ENCODE measurements around the gene PRKN. TPM values are rescaled to one million over a fixed set of nuclear protein-coding genes. Genes with fewer than 3 reads are reported as not detected.

The PRKN gene
- total RNA-seq, 1 donor from 2014 or later: 4.9 TPM

DNA sequence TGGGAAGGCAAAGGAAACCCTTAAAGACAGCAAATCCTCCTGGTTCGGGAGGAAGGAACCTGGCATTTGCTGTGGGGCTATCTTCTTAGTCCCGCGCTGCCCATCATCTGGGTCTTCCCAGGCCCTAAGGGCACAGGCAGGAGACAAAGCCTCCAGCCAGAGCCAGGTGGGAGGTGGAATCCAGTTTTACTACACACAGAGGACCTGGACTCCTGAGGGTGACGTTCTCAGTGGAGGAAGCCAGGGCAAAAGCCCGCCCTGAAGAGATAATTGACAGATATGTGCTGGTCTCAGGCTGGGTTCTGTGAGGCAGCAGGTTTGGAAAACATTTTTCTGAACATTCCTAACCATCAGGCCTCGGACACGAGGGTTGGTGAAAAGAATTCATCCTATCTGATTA is 1365.3 kb downstream of the PRKN start:
- H3K27ac ChIP-seq: no peak overlapping the region
- H3K27me3 ChIP-seq: no peaks in the 10 kb centered on the region
- TF ChIP-seq POLR2AphosphoS5 (IDR thresholded peaks at IDR 0.05; ENCODE audit: insufficient read depth in 1 of 2, low read depth in 1 of 2) (no peak), POLR2A (IDR thresholded peaks at IDR 0.05) (no peak)
- TF ChIP-seq, protein P1, sequence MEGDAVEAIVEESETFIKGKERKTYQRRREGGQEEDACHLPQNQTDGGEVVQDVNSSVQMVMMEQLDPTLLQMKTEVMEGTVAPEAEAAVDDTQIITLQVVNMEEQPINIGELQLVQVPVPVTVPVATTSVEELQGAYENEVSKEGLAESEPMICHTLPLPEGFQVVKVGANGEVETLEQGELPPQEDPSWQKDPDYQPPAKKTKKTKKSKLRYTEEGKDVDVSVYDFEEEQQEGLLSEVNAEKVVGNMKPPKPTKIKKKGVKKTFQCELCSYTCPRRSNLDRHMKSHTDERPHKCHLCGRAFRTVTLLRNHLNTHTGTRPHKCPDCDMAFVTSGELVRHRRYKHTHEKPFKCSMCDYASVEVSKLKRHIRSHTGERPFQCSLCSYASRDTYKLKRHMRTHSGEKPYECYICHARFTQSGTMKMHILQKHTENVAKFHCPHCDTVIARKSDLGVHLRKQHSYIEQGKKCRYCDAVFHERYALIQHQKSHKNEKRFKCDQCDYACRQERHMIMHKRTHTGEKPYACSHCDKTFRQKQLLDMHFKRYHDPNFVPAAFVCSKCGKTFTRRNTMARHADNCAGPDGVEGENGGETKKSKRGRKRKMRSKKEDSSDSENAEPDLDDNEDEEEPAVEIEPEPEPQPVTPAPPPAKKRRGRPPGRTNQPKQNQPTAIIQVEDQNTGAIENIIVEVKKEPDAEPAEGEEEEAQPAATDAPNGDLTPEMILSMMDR (IDR thresholded peaks at IDR 0.05): no peak
- intact Hi-C loops (cut with DNase I): loop anchor here (10.0 kb wide), 1 partner anchor 627 kb away; no protein-coding TSS in a partner anchor
- no peak for DNase-seq (ENCODE audit: extremely low spot score in 2 of 2)
- no peaks in the 10 kb centered on the region for H3K36me3 ChIP-seq
- H3K4me1 ChIP-seq: no peaks in the 10 kb centered on the region
- H3K9me3 ChIP-seq: no peaks in the 10 kb centered on the region
- no peak overlapping the region for H3K4me3 ChIP-seq

DNA sequence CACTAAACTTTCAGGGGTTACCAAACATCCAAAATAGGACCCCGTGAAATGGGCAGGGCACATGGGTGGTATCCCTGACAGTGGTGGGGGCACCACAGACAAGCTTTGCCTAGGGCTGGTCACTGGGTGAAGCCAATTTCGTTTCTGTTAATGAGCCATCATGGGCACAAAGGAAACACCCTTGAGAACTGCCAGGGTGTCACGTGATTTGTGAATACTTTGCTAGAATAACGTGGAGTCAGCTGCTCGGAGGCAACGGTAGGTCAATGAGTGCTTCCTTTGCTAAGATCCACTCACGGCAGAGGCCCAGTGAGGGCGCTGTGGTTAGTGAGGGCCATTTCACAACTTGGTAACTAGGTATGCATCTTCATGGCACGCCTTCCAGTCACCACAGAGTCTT is 1366.0 kb downstream of the PRKN start:
- H3K4me1 ChIP-seq: no peaks in the 10 kb centered on the region
- no peaks in the 10 kb centered on the region for H3K27me3 ChIP-seq
- no peaks in the 10 kb centered on the region for H3K9me3 ChIP-seq
- no peak overlapping the region for H3K4me3 ChIP-seq
- no peak overlapping the region for H3K27ac ChIP-seq
- H3K36me3 ChIP-seq: no peaks in the 10 kb centered on the region
- TF ChIP-seq POLR2AphosphoS5 (IDR thresholded peaks at IDR 0.05; ENCODE audit: insufficient read depth in 1 of 2, low read depth in 1 of 2) (no peak), POLR2A (IDR thresholded peaks at IDR 0.05) (no peak)
- TF ChIP-seq, protein P1 (IDR thresholded peaks at IDR 0.05): no peak
- intact Hi-C loops (cut with DNase I): loop anchor here (10.0 kb wide), 1 partner anchor 627 kb away; no protein-coding TSS in a partner anchor
- DNase-seq (ENCODE audit: extremely low spot score in 2 of 2): no peak

DNA sequence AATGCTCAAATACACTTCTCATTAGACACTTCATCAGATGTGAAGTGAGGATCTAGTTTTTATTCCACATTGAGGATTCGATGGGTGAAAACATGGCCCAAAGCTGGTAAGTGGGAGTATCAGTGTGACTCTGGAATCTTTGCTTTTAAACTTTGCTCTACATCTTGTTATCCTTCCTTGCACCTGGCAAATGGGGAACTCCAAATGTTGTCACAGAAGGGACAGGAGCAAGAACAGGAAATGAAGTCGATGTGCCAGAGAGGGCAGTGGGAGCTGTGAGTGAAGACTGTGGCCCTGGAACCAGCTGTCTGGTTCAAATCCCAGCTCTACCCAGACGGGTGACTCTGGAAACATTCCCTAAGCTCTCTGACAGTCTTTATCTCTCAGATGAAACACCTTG is 1367.0 kb downstream of the PRKN start:
- no peaks in the 10 kb centered on the region for H3K27me3 ChIP-seq
- H3K27ac ChIP-seq: no peak overlapping the region
- no peak for DNase-seq (ENCODE audit: extremely low spot score in 2 of 2)
- no peaks in the 10 kb centered on the region for H3K9me3 ChIP-seq
- TF ChIP-seq POLR2AphosphoS5 (IDR thresholded peaks at IDR 0.05; ENCODE audit: insufficient read depth in 1 of 2, low read depth in 1 of 2) (no peak), POLR2A (IDR thresholded peaks at IDR 0.05) (no peak)
- no peak overlapping the region for H3K4me3 ChIP-seq
- H3K36me3 ChIP-seq: no peaks in the 10 kb centered on the region
- intact Hi-C loops (cut with DNase I): loop anchor here (10.0 kb wide), 1 partner anchor 626 kb away; no protein-coding TSS in a partner anchor
- no peaks in the 10 kb centered on the region for H3K4me1 ChIP-seq

DNA sequence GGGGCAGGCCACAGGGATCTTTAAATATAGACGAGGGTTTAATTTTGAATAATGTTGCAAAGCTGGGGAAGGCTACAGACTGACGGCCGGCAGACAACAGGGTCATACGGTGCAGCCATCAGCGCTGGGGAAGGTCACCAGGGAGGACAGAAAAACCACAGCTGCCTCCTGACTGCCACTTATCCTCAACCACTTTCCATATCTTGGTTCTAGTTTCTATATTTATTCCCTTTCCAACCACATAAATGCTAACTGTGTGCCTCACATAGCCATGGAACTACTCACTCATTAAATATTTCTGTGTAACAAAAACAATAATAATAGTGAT is 1368.0 kb downstream of the PRKN start:
- Histone ChIP-seq H3K27me3 (no peaks in the 10 kb centered on the region), H3K36me3 (no peaks in the 10 kb centered on the region), H3K27ac (no peak overlapping the region), H3K9me3 (no peaks in the 10 kb centered on the region), H3K4me1 (no peaks in the 10 kb centered on the region), H3K4me3 (no peak overlapping the region)
- intact Hi-C loops (cut with DNase I): no loop called here
- TF ChIP-seq POLR2A (IDR thresholded peaks at IDR 0.05) (no peak), POLR2AphosphoS5 (IDR thresholded peaks at IDR 0.05; ENCODE audit: insufficient read depth in 1 of 2, low read depth in 1 of 2) (no peak)
- TF ChIP-seq, protein P1 (IDR thresholded peaks at IDR 0.05): no peak
- DNase-seq (ENCODE audit: extremely low spot score in 2 of 2): no peak

DNA sequence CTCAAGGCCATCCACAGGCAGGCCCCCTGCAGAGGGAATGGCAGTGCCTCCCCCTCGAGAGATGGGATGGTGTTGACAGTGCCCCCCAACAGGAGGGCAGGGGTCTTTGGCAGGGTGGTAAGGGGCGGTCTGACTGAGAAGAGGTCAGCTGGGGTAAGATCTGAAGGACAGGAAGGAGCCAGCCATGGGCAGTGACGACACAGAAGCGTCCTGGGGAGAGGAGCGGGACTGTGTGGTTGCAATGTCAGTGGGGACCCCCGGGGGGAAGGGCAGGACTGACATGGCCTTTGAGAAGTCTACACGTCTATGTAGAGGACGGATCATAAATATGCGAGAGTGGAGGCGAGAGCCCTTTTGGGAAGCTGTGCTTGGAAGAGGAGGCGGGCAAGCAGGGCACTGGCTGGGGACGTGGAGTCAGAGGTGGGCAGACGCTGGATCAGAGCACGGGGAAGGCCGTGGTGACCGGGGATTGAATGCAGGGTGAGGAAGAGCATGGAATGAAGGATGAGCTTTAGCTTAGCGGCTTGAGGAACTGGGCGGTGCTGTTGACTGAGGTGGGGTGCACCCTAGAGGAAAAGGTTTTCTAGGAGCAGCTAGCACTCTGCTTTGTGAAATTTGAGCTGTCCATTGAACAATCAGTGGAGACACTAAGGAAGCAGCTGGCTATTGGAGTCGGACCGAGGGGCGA is 1371.3 kb downstream of the PRKN start:
- intact Hi-C loops (cut with DNase I): no loop called here
- Histone ChIP-seq H3K36me3 (no peaks in the 10 kb centered on the region), H3K4me3 (no peak overlapping the region), H3K27ac (no peak overlapping the region), H3K27me3 (no peaks in the 10 kb centered on the region), H3K4me1 (no peaks in the 10 kb centered on the region), H3K9me3 (no peaks in the 10 kb centered on the region)
- DNase-seq (ENCODE audit: extremely low spot score in 2 of 2): no peak
- no peak for TF ChIP-seq POLR2A (IDR thresholded peaks at IDR 0.05)
- TF ChIP-seq, protein P1 (IDR thresholded peaks at IDR 0.05): no peak
- no peak for TF ChIP-seq POLR2AphosphoS5 (IDR thresholded peaks at IDR 0.05; ENCODE audit: insufficient read depth in 1 of 2, low read depth in 1 of 2)
